Body of pancreas (tissue), 4 donors: Measurements from ENCODE around the gene FAM222B. TPM values are rescaled to one million over a fixed set of nuclear protein-coding genes. Genes with fewer than 3 reads are reported as not detected.

ENCODE experiments used
- ATAC-seq: fragments of 150-250 bp; one replicate; pipeline ENCODE4 v1.9.1; 2016
- DNase-seq, 4 donors: peaks; one replicate each; pipeline ENCODE4 v3.0.0-alpha.2; 2019
- H3K27ac ChIP-seq, 4 donors: fragments of 200-600 bp; sonication (generic); 1 replicate in 3 of 4; 2 replicates in 1 of 4; pipeline versions ENCODE4 v1.5.1 to v1.6.1; 2016 to 2019; ENCODE audit warnings: mild to moderate bottlenecking in 1 of 4, mixed read lengths in 1 of 4, moderate library complexity in 1 of 4
- H3K27me3 ChIP-seq, 2 donors: fragments of 200-600 bp; sonication (generic); one replicate each; pipeline ENCODE4 v1.6.0; 2016; ENCODE audit warnings: mild to moderate bottlenecking in 1 of 2
- H3K36me3 ChIP-seq, 2 donors: fragments of 200-600 bp; sonication (generic); replicated peaks in 1 of 2; 2 replicates each; pipeline ENCODE4 v1.5.1; 2016; ENCODE audit warnings: low read depth in 2 of 2; ENCODE audit not compliant: insufficient read depth in 1 of 2
- H3K4me1 ChIP-seq: fragments of 200-600 bp; sonication (generic); one replicate; pipeline ENCODE4 v1.6.0; 2016
- H3K4me3 ChIP-seq, 2 donors: fragments of 200-600 bp; sonication (generic); 1 replicate in 1 of 2; 2 replicates in 1 of 2; pipeline ENCODE4 v1.5.1; 2016 to 2019
- H3K9me3 ChIP-seq, 3 donors: fragments of 200-600 bp; sonication (generic); 1 replicate in 2 of 3; 2 replicates in 1 of 3; pipeline ENCODE4 v1.5.1; 2016
- CTCF ChIP-seq, 7 experiments: fragments of 450-650 bp in 4 of 7; fragments of 200-600 bp in 3 of 7; sonication (generic) in 3 of 7; IDR thresholded peaks; one replicate each; pipeline ENCODE4 v1.5.1; 2016 to 2019; ENCODE audit warnings: antibody characterized with exemption in 7 of 7
- POLR2A ChIP-seq, 3 donors: fragments of 450-650 bp; IDR thresholded peaks; one replicate each; pipeline ENCODE4 v1.6.1; 2016; ENCODE audit warnings: antibody characterized with exemption in 3 of 3, mild to moderate bottlenecking in 2 of 3
- WGBS, 2 donors: methylation state at CpG; one replicate each; pipeline ENCODE4 v1.1.5; 2017; 5-methylcytosine and 5-hydroxymethylcytosine counted together
- intact Hi-C: fragments of 100-400 bp; cut with DNase I; formaldehyde crosslinking; loops from one replicate; pipeline ENCODE4 v1.15.1; 2023
- total RNA-seq, 2 donors: library from RNA; depleted of rRNA; stranded (reverse); fragments of >200 nt; gene quantifications; one replicate each; pipeline ENCODE4 v1.1.0, GENCODE V29; 2016

Gene FAM222B
- total RNA-seq, 2 donors from 2014 or later, result 9.9 to 15.3 TPM

DNA sequence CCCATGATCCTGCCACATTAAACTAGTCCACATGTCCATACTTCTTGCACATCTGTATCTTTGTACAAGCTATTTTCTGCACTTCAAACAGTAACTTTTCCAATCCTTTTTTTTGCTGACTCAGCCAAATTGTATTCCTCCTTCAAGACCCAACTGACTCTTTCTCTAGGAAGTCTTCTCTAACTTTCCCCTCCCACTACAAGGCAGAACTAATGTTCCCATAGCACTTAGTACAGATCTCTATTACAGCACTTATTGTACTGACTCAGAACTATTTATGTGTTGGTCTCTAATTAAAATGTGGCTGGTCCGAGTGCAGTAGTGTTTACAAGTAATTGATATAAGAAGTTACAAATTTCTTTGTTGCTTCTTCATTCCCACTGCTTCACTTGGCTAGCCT lies 8.2 kb downstream of the FAM222B start:
- no peaks in the 10 kb centered on the region for H3K36me3 ChIP-seq
- WGBS, 2 donors, result 100% methylated on average over 1 of the region's 1 CpG
- no peaks in the 10 kb centered on the region for H3K4me1 ChIP-seq
- H3K27ac ChIP-seq, result no peak overlapping the region
- intact Hi-C loops, result no loop called here
- H3K9me3 ChIP-seq, result no peaks in the 10 kb centered on the region
- no peaks in the 10 kb centered on the region for H3K27me3 ChIP-seq
- no peak overlapping the region for H3K4me3 ChIP-seq
- no peak for ATAC-seq
- TF ChIP-seq POLR2A (IDR thresholded peaks at IDR 0.05) (no peak), CTCF (IDR thresholded peaks at IDR 0.05) (no peak)
- DNase-seq, result no peak

DNA sequence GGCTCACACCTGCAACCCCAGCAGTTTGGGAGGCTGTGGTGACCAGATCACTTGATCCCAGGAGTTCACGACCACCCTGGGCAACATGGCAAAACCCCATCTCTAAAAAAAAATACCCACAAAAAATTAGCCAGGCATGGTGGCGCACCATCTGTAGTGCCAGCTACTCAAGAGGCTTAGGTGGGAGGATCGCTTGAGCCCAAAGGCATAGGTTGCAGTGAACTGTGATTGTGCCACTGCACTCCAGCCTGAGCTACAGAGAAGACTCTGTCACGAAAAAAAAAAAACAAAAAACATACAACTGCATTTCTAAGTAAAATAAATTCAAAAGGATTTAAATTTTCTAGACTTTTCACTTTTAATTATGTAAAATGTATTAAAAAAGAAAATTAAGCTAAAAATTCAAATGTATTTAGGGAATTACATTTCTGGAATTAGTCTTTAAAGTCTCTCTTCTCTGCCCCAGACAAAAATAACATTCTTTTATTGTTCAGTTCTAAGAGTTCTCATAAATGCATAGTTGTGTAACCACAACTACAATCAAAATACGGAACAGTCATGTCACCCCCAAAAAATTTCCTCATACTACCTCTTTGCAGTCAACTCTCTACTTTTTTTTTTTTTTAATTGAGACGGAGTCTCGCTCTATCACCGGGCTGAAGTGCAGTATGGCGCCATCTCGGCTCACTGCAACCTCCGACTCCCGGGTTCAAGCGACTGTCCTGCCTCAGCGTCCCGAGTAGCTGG lies 14.1 kb downstream of the FAM222B start:
- intact Hi-C loops, result no loop called here
- ATAC-seq, result no peak
- Histone ChIP-seq H3K4me3 (no peak overlapping the region), H3K36me3 (no peaks in the 10 kb centered on the region), H3K4me1 (no peaks in the 10 kb centered on the region), H3K27me3 (no peaks in the 10 kb centered on the region), H3K27ac (no peak overlapping the region), H3K9me3 (no peaks in the 10 kb centered on the region)
- WGBS, 2 donors, result 89 to 96% methylated on average over 15 of the region's 15 CpGs
- TF ChIP-seq POLR2A (IDR thresholded peaks at IDR 0.05) (no peak), CTCF (IDR thresholded peaks at IDR 0.05) (no peak)
- DNase-seq, result no peak

DNA sequence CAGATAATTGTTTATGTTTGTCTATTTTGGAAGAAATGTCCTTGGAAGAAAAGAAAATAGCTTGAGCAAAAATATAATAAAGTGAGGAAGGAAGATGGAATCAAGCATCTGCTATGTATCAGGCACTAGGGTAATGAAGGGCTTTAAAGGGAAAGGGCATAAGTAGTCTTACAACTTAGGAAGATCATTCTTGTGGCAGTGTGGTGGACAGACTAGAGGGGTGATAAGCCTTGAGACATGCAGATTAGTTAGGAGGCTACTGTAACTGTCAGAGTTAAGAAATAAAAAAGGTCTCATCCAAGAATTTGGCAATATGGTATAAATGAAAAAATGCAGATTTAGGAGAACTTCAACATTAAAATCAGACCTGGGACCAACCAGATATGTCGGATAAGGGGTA lies 14.9 kb downstream of the FAM222B start:
- Histone ChIP-seq H3K4me3 (no peak overlapping the region), H3K27ac (no peak overlapping the region), H3K27me3 (no peaks in the 10 kb centered on the region), H3K9me3 (no peaks in the 10 kb centered on the region), H3K4me1 (no peaks in the 10 kb centered on the region), H3K36me3 (no peaks in the 10 kb centered on the region)
- intact Hi-C loops, result no loop called here
- TF ChIP-seq CTCF (IDR thresholded peaks at IDR 0.05), result no peak
- 94 to 97% methylated on average over 1 of the region's 1 CpG for WGBS, 2 donors
- ATAC-seq (no peak), DNase-seq (no peak)

DNA sequence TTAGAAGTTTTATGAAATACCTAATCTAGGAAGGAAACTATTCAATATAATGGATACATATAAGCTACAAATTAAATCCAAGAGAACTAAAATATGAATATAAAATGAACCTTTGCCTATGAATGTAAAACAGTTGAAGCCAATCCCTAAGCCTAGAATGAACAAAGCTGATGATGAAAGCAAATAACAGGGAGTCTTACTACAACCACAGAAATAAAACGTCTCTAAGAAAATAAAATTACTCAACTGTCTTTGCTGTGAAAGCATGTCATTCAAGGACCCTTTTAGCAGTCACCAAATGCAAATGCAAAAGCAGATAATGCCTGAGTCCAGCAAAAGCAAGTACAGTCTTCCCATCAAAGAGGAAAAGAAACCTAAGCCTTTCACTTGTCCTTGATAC lies 23.0 kb downstream of the FAM222B start:
- Histone ChIP-seq H3K4me1 (no peaks in the 10 kb centered on the region), H3K4me3 (no peak overlapping the region), H3K9me3 (no peaks in the 10 kb centered on the region), H3K36me3 (no peaks in the 10 kb centered on the region), H3K27me3 (no peaks in the 10 kb centered on the region), H3K27ac (no peak overlapping the region)
- DNase-seq (no peak), ATAC-seq (no peak)
- WGBS, 2 donors, result 14 to 21% methylated on average over 1 of the region's 1 CpG
- intact Hi-C loops, result no loop called here
- TF ChIP-seq CTCF (IDR thresholded peaks at IDR 0.05) (no peak), POLR2A (IDR thresholded peaks at IDR 0.05) (no peak)

GRCh38 chr17:28818819-28819221 lies 23.8 kb downstream of the FAM222B start:
- TF ChIP-seq POLR2A (IDR thresholded peaks at IDR 0.05) (no peak), CTCF (IDR thresholded peaks at IDR 0.05) (no peak)
- Histone ChIP-seq H3K27ac (no peak overlapping the region), H3K4me3 (no peak overlapping the region), H3K27me3 (no peaks in the 10 kb centered on the region), H3K9me3 (no peaks in the 10 kb centered on the region), H3K36me3 (no peaks in the 10 kb centered on the region), H3K4me1 (no peaks in the 10 kb centered on the region)
- WGBS, 2 donors, result 70 to 86% methylated on average over 3 of the region's 3 CpGs
- no peak for ATAC-seq
- intact Hi-C loops, result no loop called here
- no peak for DNase-seq
